Amniotic epithelial cell (primary cell): Measurements from ENCODE around the gene HS6ST2.

Experiments used
- DNase-seq: peaks from one replicate; pipeline ENCODE4 v3.0.0-alpha.2; 2010; ENCODE audit warnings: low read depth

HS6ST2 gene

GRCh38 chrX:132676561-132677186 lies 281.8 kb downstream of the HS6ST2 start:
- DNase-seq = no peak

GRCh38 chrX:132676102-132676501 lies 282.3 kb downstream of the HS6ST2 start:
- DNase-seq = no peak

GRCh38 chrX:132673331-132673730 lies 285.1 kb downstream of the HS6ST2 start:
- no peak for DNase-seq

GRCh38 chrX:132671229-132671641 lies 287.2 kb downstream of the HS6ST2 start:
- DNase-seq = peak; percentile 34

- no peak for DNase-seq
Observed at GRCh38 chrX:132669142-132669541, 289.3 kb downstream of the HS6ST2 start.

- DNase-seq = no peak
Observed at GRCh38 chrX:132668178-132668577, 290.3 kb downstream of the HS6ST2 start.

GRCh38 chrX:132665676-132666075 lies 292.8 kb downstream of the HS6ST2 start:
- DNase-seq = no peak

GRCh38 chrX:132664273-132664672 lies 294.2 kb downstream of the HS6ST2 start:
- DNase-seq = no peak

GRCh38 chrX:132662844-132663243 lies 295.6 kb downstream of the HS6ST2 start:
- no peak for DNase-seq

- no peak for DNase-seq
Observed at GRCh38 chrX:132657876-132658275, 300.6 kb downstream of the HS6ST2 start.

- DNase-seq = peak; percentile 43
Observed at GRCh38 chrX:132652871-132653270, 305.6 kb downstream of the HS6ST2 start.

GRCh38 chrX:132651421-132652086 lies 306.9 kb downstream of the HS6ST2 start:
- peak; percentile 81 for DNase-seq

GRCh38 chrX:132648895-132649294 lies 309.5 kb downstream of the HS6ST2 start:
- peak; percentile 57 for DNase-seq

- no peak for DNase-seq
Observed at GRCh38 chrX:132639446-132639845, 319.0 kb downstream of the HS6ST2 start.

GRCh38 chrX:132638313-132638712 lies 320.1 kb downstream of the HS6ST2 start:
- DNase-seq = no peak

GRCh38 chrX:132636080-132636479 lies 322.3 kb downstream of the HS6ST2 start:
- DNase-seq = peak; percentile 8

GRCh38 chrX:132634521-132634920 lies 323.9 kb downstream of the HS6ST2 start:
- no peak for DNase-seq

GRCh38 chrX:132631579-132632232 lies 326.7 kb downstream of the HS6ST2 start:
- peak; percentile 31 for DNase-seq

GRCh38 chrX:132624466-132624865 lies 334.0 kb downstream of the HS6ST2 start:
- DNase-seq = no peak

GRCh38 chrX:132623942-132624341 lies 334.5 kb downstream of the HS6ST2 start:
- DNase-seq = no peak

- DNase-seq = no peak
Observed at GRCh38 chrX:132623300-132623699, 335.1 kb downstream of the HS6ST2 start.

GRCh38 chrX:132622130-132622529 lies 336.3 kb downstream of the HS6ST2 start:
- peak; percentile 54 for DNase-seq

GRCh38 chrX:132618810-132619209 lies 339.6 kb downstream of the HS6ST2 start:
- no peak for DNase-seq
